Measurements from ENCODE around the gene CYP2B6.

DNA sequence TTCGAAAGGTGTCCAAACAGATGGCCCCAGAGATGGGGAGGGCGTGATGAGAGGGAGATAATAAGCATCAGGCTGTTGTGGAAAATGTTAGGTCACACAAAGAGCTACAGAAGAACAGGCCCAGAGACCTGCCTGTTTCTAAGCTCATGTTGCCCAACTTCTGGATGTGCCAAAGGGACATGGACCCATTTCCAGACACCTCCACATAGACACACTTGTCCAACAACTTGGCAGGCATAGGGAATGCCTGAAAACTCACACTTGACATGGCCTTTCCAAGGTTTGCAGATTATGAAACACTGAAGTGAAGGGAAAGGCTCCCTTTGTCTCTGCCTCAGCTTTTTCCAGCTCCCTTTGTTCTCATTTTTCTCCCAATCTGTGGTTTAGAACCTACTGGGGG is 43.5 kb upstream of the CYP2B6 start:
- TF ChIP-seq, protein P1, sequence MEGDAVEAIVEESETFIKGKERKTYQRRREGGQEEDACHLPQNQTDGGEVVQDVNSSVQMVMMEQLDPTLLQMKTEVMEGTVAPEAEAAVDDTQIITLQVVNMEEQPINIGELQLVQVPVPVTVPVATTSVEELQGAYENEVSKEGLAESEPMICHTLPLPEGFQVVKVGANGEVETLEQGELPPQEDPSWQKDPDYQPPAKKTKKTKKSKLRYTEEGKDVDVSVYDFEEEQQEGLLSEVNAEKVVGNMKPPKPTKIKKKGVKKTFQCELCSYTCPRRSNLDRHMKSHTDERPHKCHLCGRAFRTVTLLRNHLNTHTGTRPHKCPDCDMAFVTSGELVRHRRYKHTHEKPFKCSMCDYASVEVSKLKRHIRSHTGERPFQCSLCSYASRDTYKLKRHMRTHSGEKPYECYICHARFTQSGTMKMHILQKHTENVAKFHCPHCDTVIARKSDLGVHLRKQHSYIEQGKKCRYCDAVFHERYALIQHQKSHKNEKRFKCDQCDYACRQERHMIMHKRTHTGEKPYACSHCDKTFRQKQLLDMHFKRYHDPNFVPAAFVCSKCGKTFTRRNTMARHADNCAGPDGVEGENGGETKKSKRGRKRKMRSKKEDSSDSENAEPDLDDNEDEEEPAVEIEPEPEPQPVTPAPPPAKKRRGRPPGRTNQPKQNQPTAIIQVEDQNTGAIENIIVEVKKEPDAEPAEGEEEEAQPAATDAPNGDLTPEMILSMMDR (conservative IDR thresholded peaks at IDR 0.05; ENCODE audit: low read depth, low read length) = no peak
- TF ChIP-seq EZH2 (IDR thresholded peaks at IDR 0.05; ENCODE audit: borderline replicate concordance, low read depth, low read length, poor library complexity, severe bottlenecking) = no peak
